Activated CD4-positive, CD25-positive, alpha-beta regulatory T cell treated with anti-CD3 and anti-CD28 coated beads, Interleukin-2, amount 50 U/mL, for 16 hours (primary cell): ENCODE results near the gene ZBTB40.
A peak's percentile ranks its signal among the peaks of the same experiment; 100 is the strongest.

ENCODE experiments used
- DNase-seq: peaks from one replicate; pipeline ENCODE4 v3.0.0-alpha.2; 2020; ENCODE audit warnings: low read depth, low spot score

ZBTB40 gene, protein sequence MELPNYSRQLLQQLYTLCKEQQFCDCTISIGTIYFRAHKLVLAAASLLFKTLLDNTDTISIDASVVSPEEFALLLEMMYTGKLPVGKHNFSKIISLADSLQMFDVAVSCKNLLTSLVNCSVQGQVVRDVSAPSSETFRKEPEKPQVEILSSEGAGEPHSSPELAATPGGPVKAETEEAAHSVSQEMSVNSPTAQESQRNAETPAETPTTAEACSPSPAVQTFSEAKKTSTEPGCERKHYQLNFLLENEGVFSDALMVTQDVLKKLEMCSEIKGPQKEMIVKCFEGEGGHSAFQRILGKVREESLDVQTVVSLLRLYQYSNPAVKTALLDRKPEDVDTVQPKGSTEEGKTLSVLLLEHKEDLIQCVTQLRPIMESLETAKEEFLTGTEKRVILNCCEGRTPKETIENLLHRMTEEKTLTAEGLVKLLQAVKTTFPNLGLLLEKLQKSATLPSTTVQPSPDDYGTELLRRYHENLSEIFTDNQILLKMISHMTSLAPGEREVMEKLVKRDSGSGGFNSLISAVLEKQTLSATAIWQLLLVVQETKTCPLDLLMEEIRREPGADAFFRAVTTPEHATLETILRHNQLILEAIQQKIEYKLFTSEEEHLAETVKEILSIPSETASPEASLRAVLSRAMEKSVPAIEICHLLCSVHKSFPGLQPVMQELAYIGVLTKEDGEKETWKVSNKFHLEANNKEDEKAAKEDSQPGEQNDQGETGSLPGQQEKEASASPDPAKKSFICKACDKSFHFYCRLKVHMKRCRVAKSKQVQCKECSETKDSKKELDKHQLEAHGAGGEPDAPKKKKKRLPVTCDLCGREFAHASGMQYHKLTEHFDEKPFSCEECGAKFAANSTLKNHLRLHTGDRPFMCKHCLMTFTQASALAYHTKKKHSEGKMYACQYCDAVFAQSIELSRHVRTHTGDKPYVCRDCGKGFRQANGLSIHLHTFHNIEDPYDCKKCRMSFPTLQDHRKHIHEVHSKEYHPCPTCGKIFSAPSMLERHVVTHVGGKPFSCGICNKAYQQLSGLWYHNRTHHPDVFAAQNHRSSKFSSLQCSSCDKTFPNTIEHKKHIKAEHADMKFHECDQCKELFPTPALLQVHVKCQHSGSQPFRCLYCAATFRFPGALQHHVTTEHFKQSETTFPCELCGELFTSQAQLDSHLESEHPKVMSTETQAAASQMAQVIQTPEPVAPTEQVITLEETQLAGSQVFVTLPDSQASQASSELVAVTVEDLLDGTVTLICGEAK

DNA sequence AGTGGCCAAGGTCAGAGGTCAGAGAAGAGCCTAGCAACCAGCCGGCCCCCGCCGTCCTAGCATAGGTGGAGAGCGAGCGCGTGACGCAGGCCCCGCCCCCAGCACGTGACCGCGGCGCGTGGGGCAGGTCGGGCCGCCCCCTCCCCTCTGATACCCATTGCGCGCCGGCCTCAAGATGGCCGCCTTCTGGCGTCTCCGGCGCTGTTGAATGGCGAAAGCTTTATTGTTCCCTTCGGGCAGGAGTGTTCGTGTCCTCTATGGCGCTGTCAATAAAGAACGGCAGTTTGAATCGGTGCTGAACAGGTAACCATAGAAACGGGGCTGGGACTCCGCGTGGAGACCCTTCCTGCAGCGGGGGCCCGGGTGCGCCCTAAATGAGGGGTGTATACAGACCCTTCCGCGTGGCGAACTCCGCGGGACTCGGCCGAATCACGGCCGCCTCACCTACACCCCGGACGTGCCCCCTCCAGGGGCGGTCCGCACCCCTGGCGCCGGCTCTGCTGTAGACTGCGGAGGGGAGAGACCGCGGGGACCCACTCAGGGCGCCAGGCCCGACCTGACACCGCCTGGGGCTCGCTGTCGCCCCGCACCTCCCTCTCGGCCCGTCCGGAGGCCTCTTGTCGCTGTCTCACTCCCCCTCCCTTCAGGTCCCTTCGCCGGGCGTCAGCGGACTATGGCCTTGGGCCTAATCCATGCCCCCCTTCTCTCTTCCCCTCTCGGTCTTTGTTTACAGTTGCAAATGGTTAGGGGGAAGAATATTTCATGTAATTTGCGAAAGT is at the start of gene ZBTB40:
TSS of gene ZBTB40 (plus strand) at position 150 of the 779 bp plus-strand sequence. CDS start 38,098 bp downstream, outside the sequence.
- DNase-seq, result peak; percentile 83

DNA sequence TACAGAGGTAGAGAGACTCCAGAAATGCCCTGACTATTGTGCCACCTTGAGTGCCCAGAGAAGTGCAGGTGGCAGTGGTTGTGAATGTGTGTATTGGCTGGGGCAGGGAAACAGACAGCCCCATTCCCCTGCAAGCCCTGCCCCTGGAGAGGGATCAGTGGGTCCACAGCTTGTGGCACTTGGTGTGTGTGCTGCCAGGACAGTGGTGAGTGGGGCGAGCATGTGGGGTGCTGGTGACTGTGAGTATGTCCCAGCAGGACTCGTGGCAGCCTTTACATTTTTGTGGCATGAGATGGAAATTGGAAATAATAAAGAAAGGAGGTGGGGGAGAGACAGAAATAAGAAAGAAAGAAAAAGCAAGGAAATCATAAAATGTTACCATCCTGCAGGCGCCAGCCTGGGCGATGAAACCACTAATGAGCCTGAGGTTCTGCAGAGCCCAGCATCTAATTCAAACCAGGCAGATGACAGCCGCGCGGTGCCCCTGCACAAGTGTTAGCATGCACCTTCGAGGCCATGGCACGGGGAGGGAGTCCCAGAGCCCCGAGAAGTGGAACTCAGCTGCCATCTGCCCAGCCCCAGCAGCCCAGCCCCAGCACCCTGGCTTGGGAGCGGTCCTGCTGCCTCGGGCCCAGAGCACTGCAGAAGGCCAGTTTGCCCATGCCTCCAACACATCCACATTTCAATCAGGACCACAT is 49.1 kb upstream of the ZBTB40 start:
- no peak for DNase-seq

DNA sequence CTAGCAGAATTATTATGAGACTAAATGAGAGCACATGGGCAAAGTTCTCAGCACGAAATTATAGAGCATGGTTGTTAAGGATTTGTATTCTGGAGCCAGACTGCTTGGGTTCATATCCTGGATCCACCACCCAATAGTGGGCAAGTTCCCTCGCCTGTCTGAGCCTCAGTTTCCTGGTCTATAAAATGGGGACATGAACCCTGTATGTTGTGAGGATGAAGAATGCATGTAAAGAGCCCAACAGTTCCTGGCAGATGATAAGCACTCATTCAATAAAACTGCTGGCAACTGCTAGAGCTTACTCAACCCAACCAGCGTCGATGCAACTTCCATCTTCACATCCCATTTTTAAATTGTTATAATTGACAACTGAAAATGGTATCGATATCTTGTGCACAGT is 47.2 kb upstream of the ZBTB40 start:
- DNase-seq, result no peak

DNA sequence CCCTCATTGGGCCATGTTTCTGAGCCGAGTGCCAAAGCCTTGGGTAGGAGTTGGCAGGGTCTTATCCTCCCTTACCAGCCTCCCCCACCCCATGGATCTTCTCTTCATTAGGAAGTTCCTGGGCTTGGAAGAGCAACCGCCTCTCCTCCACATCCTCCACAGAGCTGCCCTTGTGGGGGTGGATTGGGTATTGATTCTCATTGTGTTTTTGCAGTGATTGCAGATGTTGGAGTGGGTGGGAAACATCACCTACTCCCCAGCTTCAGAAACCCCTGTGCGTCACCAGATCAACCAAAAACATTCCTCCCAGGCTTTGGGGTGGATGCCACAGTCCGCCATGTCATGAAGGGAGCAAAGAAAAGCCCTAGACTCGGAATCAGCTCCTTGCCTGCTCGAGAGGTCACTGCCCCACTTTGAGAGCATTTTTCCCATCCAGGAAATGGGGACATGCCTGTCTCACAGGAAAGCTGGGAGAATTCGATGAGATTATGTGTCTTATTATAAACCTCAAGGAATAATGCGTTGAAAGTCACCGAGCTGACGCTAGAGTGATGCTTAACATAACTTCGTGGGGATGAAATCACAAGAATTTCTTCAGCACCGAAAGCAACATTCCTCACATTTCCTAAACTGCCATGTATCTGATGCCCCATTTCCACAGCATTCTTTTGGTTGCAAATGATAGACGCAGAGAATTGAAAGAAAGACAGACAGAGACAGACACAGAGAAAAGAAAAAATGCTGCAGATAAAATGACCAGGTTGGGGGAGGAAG is 44.7 kb upstream of the ZBTB40 start:
- DNase-seq, result no peak

DNA sequence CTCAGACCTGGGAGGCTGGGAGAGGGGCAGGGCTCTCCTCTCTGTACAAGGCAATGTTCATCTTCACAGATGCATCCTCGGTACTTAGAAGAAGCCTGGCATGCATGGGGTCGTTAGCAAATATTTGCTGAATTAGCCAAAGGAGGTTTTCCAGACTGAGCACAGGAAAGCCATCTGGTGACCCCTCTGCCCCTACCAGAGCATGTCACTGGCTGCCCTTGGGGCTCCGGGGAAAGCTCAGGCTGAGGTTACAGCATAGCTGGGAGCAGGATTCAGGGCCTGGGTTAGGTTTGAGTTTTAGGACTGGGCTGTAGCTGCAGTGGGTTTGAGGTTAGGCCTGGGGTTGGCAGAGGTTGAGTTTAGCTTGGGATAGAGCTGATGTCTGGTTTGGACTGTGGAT is 43.4 kb upstream of the ZBTB40 start:
- DNase-seq, result no peak

DNA sequence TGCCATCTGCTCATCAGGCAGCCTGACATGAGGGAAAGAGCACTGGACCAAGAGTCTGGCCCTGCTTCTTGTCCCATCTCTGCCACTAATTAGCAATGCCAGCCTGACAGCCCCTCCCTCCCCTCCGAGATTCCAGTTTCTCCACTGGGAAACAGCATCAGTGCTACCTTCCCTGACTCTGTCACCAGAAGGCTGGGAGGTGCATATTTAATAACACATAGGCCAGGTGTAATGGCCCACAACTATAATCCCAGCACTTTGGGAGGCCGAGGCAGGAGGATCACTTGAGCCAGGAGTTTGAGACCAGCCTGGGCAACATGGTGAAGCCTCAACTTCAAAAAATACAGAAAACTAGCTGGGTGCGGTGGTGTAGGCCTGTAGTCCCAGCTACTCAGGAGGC is 41.2 kb upstream of the ZBTB40 start:
- no peak for DNase-seq

DNA sequence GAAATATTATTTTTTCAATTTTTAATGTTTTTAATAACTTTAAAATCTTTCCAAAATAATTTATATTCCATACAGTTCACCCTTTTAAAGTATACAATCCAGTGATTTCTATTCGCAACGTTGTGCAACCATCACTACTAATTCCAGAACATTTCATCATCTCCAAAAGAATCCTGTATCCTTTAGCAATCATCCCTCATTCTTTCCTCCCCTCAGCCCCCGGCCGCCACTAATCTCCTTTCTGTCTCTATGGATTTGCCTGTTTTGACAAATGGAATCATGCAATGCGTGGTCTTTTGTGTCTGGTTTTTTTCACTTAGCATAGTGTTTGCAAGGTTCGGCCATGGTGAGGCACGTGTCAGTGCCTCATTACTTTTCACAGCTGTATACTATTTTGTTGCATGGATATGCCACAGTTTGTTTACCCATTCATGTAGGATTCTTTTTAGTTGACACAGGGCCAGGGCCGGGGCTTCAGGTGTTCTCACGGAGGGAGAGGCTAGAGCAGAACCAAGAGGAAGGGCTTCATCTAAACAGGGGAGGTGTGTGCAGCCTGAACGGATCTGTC is 40.6 kb upstream of the ZBTB40 start:
- no peak for DNase-seq

DNA sequence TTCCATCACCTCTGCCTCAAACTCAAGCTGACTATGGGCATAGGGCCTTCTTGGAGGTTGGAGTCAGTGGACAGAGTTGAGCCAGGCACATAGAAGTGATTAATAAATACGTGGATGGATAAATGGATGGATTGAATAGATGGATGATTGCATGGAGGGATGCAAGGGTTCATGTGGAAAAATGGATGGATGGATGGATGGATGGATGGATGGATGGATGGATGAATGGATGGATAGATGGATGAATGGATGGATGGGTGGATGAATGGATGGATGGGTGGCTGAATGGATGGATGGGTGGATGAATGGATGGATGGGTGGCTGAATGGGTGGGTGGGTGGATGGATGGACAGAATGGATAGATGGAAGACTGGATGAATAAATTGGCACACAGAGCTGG is 40.1 kb upstream of the ZBTB40 start:
- no peak for DNase-seq

DNA sequence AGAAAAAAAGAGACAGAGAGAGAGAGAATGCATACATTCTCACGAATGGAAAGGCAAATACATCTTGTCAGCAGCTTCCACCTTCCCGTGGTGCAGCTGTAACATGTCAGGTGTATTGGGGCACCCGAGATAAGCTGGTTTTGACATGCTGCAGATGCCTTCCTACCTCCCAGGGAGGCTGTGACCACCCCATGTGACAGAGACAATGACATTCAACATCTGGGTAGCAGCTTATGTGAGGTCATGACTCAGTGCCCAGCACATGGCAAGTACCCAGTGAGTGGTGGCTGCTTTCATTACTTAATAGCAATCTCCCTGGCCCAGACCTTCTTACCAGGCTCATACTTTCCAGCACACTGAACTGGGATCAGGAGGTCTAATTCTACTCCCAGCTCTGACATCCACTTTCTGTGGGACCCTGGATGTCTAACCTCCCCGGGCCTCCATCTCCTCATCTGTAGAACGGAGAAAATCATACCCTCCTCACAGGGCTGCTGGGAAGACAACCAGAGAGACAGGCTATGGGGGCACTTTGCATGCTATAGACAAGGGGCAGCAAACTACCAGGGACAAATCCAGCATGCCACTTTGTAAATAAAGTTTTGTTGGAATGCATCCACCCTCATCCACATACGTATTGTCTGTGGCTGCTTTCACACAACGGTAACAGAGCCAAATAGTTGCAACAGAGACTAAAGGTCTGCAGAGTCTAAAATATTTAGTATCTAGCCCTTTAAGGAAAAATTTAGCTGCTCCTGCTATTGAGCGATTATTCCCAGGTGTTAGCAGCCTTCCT is 38.5 kb upstream of the ZBTB40 start:
- no peak for DNase-seq

DNA sequence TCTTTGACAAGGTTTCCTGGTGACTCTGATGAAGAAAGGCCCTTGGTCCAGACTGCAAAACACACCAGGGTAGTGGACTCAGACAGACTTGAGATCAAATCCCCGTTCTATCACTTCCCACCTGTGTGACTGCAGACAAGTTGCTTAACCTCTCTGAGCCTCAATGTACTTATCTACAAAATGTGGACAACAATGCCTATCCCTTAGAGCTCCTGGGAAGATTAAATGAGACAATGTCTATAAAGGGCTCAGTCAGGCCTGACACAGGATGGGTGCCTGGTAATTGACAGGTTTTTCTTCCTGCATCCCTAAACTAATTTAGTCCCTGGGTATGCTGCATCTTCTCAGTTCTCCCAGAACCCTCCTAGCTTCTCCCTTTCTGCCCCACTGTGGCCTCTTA is 37.9 kb upstream of the ZBTB40 start:
- DNase-seq, result no peak

DNA sequence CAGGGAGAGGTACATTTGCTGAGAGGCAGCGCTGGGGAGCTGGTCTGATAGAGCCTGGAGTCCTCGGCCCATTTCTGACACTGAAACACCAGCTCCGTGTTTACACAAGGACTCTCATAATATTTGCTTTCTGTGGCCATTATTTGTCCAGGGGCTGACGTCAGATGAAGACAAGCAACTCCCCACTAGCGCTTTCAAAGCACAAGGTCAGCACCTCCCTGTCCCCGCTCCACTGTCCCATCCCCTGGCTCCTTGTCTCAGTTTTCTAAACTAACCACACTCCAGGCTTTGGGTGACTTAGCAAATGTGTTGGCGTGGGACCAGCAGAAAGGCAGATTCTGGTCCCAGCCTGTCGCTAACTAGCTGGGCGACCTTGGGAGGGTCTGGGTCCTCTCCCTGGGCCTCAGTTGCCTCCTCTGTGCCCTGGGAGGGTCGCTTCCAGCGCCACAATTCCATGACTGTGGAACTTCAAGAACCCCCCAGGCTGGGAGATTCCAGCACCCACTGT is 37.4 kb upstream of the ZBTB40 start:
- no peak for DNase-seq

DNA sequence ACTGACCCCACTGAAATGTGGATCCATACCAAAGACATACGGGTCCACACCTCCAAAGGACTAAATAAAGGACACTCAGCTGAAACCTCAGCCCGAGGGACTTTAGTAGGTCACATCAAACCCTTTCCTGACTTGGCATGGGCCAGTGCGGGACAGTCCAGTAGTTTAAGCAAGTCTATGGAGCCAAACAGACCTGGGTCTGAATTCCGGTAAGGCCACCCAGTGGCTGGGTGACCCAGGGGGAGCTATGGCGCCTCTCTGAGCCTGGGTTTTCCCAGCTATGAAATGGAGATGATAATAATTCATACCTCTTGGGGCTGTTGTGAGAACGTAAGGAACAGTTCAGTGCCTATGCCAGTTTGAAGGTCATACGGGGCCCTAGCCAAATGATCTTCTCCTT is 36.2 kb upstream of the ZBTB40 start:
- no peak for DNase-seq

DNA sequence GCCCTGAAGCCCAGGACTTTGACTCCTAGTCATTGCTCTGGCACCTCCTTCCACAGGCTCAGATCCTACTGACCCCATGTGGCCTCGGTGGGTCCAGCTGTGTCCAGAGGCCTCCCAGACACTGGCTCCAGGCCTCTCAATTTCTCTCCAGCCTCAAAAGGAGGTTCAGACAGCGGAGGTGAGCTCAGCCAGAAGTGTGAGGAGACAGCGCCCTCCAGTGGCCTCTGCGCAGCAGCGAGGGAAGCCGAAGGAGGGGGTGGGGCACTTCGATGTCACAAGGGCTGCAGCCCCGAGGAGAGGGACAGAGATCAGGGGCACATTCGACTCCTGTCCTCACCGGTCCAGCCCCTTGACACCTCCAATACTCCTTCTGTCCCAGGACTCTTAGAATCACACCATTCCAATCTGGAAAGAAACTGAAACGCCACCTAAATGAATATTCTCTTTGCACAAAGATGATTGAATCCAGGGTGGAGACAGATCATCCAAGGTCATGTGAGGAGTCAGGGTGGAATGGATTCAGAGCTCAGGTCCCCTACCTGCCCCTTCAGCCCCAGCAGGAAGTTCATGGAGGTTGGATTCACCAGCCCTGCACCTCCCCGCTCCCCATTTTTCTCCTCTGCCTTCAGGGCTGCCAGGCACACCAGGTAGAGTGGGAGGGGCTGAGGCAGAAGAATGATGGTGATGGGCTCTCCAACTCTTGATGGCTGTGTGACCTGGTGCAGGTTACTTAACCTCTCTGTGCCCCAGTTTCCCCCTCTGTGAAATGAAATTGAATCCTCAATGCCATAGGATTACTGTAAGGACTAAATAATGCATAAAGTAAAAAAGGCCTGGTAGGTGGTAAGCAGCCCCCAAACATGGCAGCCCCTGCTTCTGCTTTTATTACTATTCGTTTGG is 34.8 kb upstream of the ZBTB40 start:
- peak; percentile 28 for DNase-seq

DNA sequence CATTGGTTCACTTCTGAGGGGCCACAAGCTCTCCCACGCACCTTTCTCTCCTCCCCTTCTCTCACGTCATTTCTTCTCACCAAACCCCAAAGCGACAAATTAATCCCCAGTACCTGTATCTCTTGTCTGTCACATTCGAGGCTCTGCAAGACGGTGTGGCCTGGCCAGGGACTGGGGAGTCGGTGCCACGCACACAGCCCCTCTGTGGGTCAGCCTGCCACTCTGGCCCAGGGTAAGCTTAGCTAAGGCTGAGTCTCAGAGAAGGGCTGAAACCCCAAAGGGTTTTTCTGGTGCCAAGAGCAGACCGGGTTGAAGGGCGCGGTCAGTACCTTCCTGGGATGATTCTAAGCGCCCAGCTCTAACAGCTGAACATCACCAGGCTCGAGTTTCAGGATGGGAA is 34.2 kb upstream of the ZBTB40 start:
- no peak for DNase-seq

DNA sequence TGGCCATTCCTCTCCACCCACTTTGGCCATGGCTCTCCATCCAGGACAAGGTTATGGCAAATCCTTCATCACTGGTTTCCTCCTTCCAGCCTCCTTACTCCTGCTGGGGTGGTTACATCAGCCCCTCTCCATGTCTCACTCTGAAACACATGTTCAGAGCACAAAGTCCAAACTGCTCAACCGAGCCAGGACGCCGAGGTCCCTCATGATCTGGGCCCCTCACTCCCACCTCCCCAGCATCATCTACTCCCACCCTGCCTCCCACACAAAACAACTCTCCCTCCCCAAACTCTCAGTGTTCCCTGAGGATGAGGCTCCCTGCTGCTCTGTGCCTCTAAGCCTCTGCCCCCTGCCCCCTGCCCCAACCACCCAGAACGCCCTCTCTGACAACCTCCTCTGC is 33.3 kb upstream of the ZBTB40 start:
- no peak for DNase-seq

DNA sequence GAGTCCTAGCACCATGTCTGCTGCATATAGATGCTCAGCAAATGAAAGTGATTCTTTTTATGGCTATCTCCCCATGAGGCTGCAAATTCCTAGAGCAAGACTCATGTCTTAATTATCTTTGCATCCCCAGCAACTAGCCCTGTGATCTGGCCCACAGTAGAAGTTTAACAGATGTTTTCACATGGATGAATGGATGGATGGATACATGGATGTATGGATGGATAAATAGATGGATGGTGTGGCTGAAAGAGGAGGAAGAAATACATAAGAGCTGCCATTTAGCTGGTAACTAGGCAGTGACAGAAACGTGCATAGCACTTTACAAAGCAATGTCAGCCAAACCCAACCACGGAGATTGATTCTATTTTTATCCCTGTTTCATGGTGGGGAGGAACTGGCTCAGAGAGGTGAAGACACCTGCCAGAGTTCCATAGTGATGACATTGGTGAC is 32.7 kb upstream of the ZBTB40 start:
- DNase-seq, result no peak

DNA sequence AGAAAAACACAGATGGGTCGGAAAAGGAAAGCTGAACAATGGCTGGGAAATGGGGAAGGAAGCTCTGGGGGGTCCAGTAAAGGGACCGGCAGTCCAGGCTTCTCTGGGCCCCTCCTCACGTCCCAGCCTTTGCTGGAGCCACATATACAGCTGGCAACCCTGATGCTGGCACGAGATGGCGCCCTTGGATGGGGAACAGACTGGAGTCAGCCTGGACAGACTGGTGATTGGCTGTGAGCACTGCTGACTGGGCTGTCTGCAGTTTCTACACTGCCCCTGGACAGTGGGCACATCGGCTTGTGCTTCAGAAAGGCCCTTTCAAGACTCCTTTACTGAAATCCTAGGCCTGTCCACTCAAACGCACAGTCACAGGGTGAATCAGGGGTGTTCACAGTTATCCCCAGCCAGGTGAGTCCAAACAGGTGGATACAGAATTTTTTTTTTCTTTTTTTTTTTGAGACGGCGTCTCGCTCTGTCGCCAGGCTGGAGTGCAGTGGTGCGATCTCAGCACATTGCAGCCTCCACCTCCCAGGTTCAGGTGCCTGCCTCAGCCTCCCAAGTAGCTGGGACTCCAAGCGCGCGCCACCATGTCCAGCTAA is 31.1 kb upstream of the ZBTB40 start:
- no peak for DNase-seq
